Muscle of leg (tissue), 11 donors: ENCODE results near the gene TGFBR2. TPM values are rescaled to one million over a fixed set of nuclear protein-coding genes. Genes with fewer than 3 reads are reported as not detected.

ENCODE experiments used
- DNase-seq: peaks from one replicate; pipeline ENCODE4 v3.0.0; 2013
- H3K27ac ChIP-seq: one replicate; pipeline ENCODE4 v1.5.1; 2013; ENCODE audit warnings: mild to moderate bottlenecking, low read length, control low read depth
- H3K27me3 ChIP-seq: one replicate; pipeline ENCODE4 v1.6.1; 2013; ENCODE audit warnings: low read length; ENCODE audit not compliant: control insufficient read depth, insufficient read depth
- H3K36me3 ChIP-seq: one replicate; pipeline ENCODE4 v1.6.1; 2013; ENCODE audit warnings: low read length; ENCODE audit not compliant: control insufficient read depth, insufficient read depth
- H3K4me1 ChIP-seq: one replicate; pipeline ENCODE4 v1.6.1; 2013; ENCODE audit warnings: low read length; ENCODE audit not compliant: control insufficient read depth, insufficient read depth
- H3K4me3 ChIP-seq: one replicate; pipeline ENCODE4 v1.5.1; 2013; ENCODE audit warnings: low read length, control low read depth
- H3K9me3 ChIP-seq: replicated peaks from 2 replicates; pipeline ENCODE4 v1.6.1; 2013; ENCODE audit warnings: low read depth, low read length; ENCODE audit not compliant: control insufficient read depth
- WGBS: methylation state at CpG from one replicate; pipeline ENCODE4 v1.1.5; 2013; ENCODE audit warnings: missing lambda C conversion rate; ENCODE audit not compliant: insufficient coverage; 5-methylcytosine and 5-hydroxymethylcytosine counted together
- polyA plus RNA-seq, 8 donors: library from polyadenylated mRNA; unstranded; fragments of 120-200 nt; gene quantifications; one replicate each; pipeline versions ENCODE4 v1.2.1 to v1.2.3, GENCODE V29; 2013; ENCODE audit warnings: inconsistent platforms in 1 of 8, low replicate concordance in 1 of 8; ENCODE audit not compliant: insufficient read length in 8 of 8, insufficient read depth in 1 of 8
- total RNA-seq: library from RNA; stranded (reverse); fragments of 120-200 nt; gene quantifications from one replicate; pipeline ENCODE4 v1.2.4, GENCODE V29; 2013

The TGFBR2 gene
- total and polyA plus RNA-seq, 9 donors = 47.7 to 110 (median 68.6) TPM

DNA sequence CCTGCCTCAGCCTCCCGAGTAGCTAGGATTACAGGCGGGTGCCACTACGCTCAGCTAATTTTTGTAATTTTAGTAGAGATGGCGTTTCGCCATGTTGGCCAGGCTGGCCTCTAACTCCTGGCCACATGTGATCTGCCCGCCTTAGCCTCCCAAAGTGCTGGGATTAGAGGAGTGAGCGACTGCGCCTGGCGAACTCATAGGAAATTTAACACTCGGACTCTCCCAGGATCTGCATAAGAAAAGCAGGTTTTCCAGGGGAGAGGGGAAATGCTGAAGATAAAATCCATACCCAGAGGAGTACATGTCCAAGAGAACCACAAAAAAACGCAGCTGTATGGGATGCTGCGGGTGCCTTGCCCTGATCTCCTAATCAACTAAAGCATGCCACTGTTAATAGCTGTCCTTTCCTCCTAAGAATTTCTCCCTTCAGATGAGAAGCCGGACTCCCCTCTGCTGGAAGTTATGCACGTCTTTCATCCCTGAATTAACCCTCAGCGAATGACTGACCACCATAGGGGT, 25.3 kb upstream of the TGFBR2 start:
- 71% methylated on average over 11 of the region's 15 CpGs for WGBS
- H3K9me3 ChIP-seq = no peaks in the 10 kb centered on the region
- no peak for DNase-seq

DNA sequence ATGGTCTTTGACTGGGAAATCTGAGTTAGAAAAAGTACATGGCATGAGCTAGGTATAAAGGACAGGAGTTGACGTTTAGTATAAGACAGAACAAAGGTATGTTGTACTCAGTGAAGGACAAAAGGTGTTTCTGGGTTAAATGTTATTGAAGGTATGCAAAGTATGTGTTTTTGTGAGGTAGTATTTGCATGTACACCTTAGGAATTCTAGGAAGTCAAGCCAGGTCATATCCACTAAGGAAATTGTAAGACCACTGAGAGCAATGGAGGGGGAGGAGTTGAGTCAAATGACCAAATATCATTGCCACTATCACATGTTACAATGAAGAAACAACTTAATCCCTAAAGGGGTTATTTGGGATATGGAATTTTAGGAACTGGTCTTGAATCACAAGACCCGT, 24.4 kb upstream of the TGFBR2 start:
- DNase-seq = no peak
- H3K27ac ChIP-seq = no peak overlapping the region
- H3K36me3 ChIP-seq = no peaks in the 10 kb centered on the region
- H3K9me3 ChIP-seq = no peaks in the 10 kb centered on the region
- 83% methylated on average over 1 of the region's 2 CpGs for WGBS
- H3K27me3 ChIP-seq = no peaks in the 10 kb centered on the region
- H3K4me3 ChIP-seq = no peak overlapping the region
- H3K4me1 ChIP-seq = no peaks in the 10 kb centered on the region

More for the DNA sequence above, 25.3 kb upstream of the TGFBR2 start:
- Histone ChIP-seq H3K27ac (no peak overlapping the region), H3K4me1 (no peaks in the 10 kb centered on the region), H3K4me3 (no peak overlapping the region), H3K36me3 (no peaks in the 10 kb centered on the region), H3K27me3 (no peaks in the 10 kb centered on the region)

DNA sequence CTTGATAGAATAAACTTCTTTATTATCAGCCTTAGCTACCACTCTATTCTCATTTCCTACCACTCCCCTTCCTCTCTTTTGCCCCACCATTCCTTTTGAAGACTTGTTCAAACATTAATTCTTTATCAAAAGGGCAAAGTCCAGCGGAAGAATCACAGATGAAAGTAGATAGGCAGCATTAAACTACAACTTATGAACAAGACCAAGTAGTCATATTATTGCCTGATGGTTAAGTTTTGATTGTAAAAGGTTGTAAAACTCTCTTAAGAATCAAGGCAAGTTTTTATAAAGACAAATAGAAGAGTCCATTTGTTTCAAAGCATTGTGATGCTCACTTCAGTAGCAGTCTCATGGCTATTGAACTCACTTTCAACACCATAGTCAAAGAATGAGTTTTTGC, 22.4 kb upstream of the TGFBR2 start:
- no peak for DNase-seq
- Histone ChIP-seq H3K4me3 (no peak overlapping the region), H3K27me3 (no peaks in the 10 kb centered on the region), H3K4me1 (no peaks in the 10 kb centered on the region), H3K9me3 (no peaks in the 10 kb centered on the region), H3K27ac (no peak overlapping the region), H3K36me3 (no peaks in the 10 kb centered on the region)
- no CpG with 5 or more reads among the region's 1 CpG for WGBS

DNA sequence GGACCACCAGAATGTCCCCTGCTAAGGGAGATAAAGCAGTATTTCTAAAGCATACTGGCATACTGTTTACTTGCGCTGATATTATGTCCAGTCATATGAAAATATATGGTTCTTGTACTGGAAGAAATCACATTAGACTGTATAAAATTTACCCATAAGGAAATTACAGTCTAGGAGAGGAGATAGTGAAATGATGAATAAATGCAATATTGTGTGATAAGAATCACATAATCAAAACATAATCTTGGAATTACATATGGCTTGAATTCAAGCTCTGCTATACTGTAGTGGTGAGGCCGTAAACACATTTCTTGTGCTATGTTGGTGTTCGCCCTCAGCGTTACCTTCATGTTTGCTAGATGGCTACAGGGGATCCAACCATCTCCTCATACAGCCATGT, 20.7 kb upstream of the TGFBR2 start:
- no CpG with 5 or more reads among the region's 4 CpGs for whole genome bisulfite sequencing
- no peak overlapping the region for H3K27ac ChIP-seq
- H3K4me1 ChIP-seq = no peaks in the 10 kb centered on the region

DNA sequence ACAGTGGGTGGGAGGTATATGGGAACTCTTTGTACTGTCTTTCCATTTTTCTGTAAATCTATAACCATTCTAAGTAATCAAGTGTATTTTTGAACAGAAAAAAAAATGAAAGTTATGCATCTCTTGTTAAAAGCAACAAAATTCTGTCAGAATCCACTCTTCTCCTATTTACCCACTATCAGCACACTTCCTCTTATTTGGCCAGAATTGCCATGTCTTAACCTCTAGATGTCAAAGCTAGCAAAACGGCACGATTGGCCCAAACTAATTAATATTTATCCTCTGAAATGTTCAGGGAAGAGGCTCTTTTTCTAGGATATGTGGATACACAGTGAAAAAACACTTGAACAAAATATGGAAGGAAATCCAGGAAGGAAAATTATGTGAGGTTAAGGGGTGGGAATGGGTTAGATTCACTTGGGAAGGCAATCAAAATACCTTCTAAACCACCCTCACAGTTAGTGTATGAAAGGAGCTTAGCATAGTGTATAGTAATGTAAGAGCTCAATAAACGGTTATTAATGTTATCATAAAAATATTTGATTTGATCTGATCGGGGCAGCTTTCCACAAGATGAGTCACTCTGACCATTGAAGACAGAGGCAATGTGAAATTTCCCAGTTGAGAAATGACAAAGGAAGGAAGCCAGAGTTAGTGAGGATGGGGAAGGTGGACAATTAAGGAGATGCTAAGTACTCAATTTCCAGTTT, 20.1 kb upstream of the TGFBR2 start:
- no peaks in the 10 kb centered on the region for H3K27me3 ChIP-seq
- no peaks in the 10 kb centered on the region for H3K9me3 ChIP-seq
- no peaks in the 10 kb centered on the region for H3K4me1 ChIP-seq
- DNase-seq = no peak
- no peak overlapping the region for H3K27ac ChIP-seq
- no peaks in the 10 kb centered on the region for H3K36me3 ChIP-seq
- H3K4me3 ChIP-seq = no peak overlapping the region
- 80% methylated on average over 1 of the region's 4 CpGs for WGBS

More for the DNA sequence above, 20.7 kb upstream of the TGFBR2 start:
- H3K9me3 ChIP-seq = no peaks in the 10 kb centered on the region
- H3K27me3 ChIP-seq = no peaks in the 10 kb centered on the region
- DNase-seq = no peak
- H3K36me3 ChIP-seq = no peaks in the 10 kb centered on the region
- no peak overlapping the region for H3K4me3 ChIP-seq

DNA sequence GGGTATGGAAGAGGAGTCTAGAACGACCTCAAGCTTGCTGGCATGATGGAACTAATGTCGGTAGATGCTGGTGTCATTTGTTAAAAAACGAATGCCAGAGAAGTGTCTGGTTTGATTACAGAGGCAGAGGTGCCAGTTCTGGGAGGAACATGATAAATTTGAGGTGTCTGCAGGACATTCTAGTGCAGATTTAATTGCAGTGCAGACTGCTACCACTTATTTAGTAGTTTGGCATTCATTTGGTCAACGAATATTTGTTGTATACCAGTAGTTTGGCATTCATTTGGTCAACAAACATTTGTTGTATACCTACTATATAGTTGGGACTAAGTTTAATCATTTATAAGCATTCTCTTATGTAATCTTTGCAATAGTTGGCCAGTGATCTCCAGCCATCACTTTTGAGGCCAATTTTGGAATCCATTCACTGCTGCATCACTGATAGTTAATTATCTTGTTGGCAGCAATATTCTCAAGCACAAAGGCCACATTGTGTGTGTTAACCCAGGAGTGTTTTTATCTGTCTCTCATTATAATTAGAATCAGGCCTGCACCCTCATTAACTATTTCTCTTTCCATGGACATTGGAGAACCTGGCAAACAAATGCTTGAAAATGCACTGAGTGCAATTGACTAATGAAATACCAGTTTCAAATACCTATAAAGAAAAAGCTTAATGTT, 19.5 kb upstream of the TGFBR2 start:
- no peaks in the 10 kb centered on the region for H3K27me3 ChIP-seq
- H3K36me3 ChIP-seq = no peaks in the 10 kb centered on the region
- no peaks in the 10 kb centered on the region for H3K4me1 ChIP-seq
- DNase-seq = no peak
- no peak overlapping the region for H3K27ac ChIP-seq
- 81% methylated on average over 3 of the region's 4 CpGs for WGBS
- no peak overlapping the region for H3K4me3 ChIP-seq
- no peaks in the 10 kb centered on the region for H3K9me3 ChIP-seq

DNA sequence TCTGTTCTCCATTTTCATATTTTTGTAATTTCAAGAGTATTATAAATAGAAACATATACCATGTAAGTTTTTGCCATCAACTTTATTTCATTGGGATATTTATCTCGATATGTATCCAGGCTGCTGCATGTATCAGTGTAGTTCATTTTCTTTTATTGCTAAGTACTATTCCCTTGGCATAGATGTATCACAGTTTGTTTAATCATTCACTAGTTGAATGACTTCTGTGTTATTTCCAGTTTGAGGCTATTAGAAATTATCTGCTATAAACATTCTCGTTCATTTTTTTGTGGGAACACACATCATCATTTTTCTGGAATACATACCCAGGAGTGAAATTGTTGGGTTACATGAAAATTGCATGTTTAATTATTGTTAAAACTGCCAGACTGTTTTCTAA, 18.5 kb upstream of the TGFBR2 start:
- Histone ChIP-seq H3K4me3 (no peak overlapping the region), H3K27ac (no peak overlapping the region), H3K27me3 (no peaks in the 10 kb centered on the region), H3K9me3 (no peaks in the 10 kb centered on the region), H3K36me3 (no peaks in the 10 kb centered on the region), H3K4me1 (no peaks in the 10 kb centered on the region)
- WGBS = no CpG with 5 or more reads among the region's 2 CpGs
- no peak for DNase-seq

DNA sequence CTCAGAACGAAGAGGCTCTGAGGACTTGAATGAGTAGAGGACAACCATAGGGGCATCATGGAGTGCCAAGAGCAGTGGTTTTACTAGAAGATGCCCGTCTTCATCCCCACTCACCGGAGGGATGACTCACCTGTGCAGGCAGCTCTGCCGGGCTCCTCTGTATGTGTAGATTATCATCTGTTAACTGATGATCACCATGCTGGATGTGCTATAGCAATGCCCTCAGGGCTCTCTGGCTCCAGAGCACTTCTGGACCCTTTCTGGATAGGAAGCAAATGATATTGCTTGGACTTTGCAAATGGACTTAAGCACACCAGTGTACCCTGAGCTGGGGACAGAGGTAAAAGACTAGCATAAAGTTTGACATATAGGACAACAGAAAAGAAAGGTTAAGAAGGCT, 10.2 kb upstream of the TGFBR2 start:
- no peaks in the 10 kb centered on the region for H3K4me1 ChIP-seq
- H3K9me3 ChIP-seq = no peaks in the 10 kb centered on the region
- DNase-seq = no peak
- 93% methylated on average over 4 of the region's 4 CpGs for WGBS
- no peak overlapping the region for H3K27ac ChIP-seq
- no peaks in the 10 kb centered on the region for H3K36me3 ChIP-seq
- H3K27me3 ChIP-seq = no peaks in the 10 kb centered on the region
- H3K4me3 ChIP-seq = no peak overlapping the region

DNA sequence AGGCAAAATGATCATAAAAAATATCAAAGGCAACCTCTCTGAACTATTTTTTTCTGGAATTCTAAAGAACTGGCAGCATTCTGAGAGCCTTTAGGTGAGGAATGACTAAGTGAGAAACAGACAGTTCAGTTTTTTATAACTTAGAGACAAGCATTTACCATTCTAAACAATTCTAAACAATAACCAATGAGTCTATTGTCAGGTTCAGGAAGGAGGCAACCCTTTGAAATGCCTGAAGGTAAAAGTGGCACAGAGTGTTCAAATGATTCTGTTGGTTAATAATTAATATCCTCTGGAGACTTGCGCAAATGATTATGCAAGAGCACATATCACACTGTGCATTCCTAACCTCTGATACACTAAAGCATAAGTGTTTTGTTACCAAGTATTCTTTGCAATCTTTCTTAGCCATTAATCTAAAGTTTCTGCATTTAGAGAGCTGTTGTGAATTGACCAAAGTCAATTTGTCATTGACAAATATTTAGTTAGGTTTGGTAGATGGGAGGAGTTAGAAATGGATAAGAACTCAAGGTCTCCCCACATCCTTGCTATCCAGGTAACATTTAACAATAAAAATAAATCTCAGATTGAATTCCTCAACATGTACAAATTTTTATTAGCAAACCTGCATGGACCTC, 9.2 kb upstream of the TGFBR2 start:
- DNase-seq = no peak
- no peaks in the 10 kb centered on the region for H3K9me3 ChIP-seq
- no peak overlapping the region for H3K27ac ChIP-seq
- no peaks in the 10 kb centered on the region for H3K36me3 ChIP-seq
- WGBS = no CpG with 5 or more reads among the region's 1 CpG
- no peak overlapping the region for H3K4me3 ChIP-seq
- H3K4me1 ChIP-seq = no peaks in the 10 kb centered on the region
- no peaks in the 10 kb centered on the region for H3K27me3 ChIP-seq

DNA sequence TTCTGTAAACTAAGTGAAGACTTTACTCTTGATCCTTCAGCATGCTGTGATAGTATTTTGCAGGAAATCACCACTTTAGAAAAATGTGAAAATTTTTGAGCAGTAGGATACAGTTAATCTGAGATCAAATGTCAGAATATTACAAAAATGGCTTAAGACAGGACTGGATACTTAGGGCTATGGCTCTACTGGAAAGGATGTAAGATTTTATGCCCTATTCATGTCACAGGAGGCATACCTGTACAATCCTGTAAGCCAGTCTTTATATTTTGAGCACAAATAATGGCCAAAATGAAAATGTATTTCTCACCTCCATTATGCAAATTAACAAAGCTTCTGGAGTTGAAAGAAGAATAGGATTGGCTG, 8.6 kb upstream of the TGFBR2 start:
- H3K4me3 ChIP-seq = no peak overlapping the region
- no peaks in the 10 kb centered on the region for H3K36me3 ChIP-seq
- no peaks in the 10 kb centered on the region for H3K9me3 ChIP-seq
- DNase-seq = no peak
- H3K27ac ChIP-seq = no peak overlapping the region
- H3K27me3 ChIP-seq = no peaks in the 10 kb centered on the region
- no peaks in the 10 kb centered on the region for H3K4me1 ChIP-seq
